Globus pallidus (tissue), 1 donor: ENCODE results near the gene EYS.

ENCODE experiments used
- DNase-seq: peaks from one replicate; pipeline ENCODE4 v3.0.0-alpha.2; 2015; ENCODE audit warnings: low spot score

Gene EYS

GRCh38 chr6:64955435-64955848, 751.6 kb downstream of the EYS start:
- no peak for DNase-seq

- no peak for DNase-seq
These were observed 757.8 kb downstream of the EYS start for GRCh38 chr6:64949257-64949656.

GRCh38 chr6:64948261-64948660, 758.8 kb downstream of the EYS start:
- no peak for DNase-seq

GRCh38 chr6:64945450-64945849, 761.6 kb downstream of the EYS start:
- DNase-seq, result no peak

- DNase-seq, result no peak
These were observed 774.5 kb downstream of the EYS start for GRCh38 chr6:64932486-64932885.

- DNase-seq, result no peak
These were observed 776.3 kb downstream of the EYS start for GRCh38 chr6:64930681-64931080.

- DNase-seq, result no peak
These were observed 781.0 kb downstream of the EYS start for GRCh38 chr6:64926051-64926450.

GRCh38 chr6:64920257-64920656, 786.8 kb downstream of the EYS start:
- no peak for DNase-seq

GRCh38 chr6:64914124-64914523, 792.9 kb downstream of the EYS start:
- DNase-seq, result no peak

GRCh38 chr6:64912966-64913365, 794.1 kb downstream of the EYS start:
- no peak for DNase-seq

- no peak for DNase-seq
These were observed 798.9 kb downstream of the EYS start for GRCh38 chr6:64908104-64908503.

- DNase-seq, result no peak
These were observed 802.4 kb downstream of the EYS start for GRCh38 chr6:64904616-64905015.

GRCh38 chr6:64902596-64902995, 804.4 kb downstream of the EYS start:
- DNase-seq, result no peak

GRCh38 chr6:64896939-64897338, 810.1 kb downstream of the EYS start:
- DNase-seq, result no peak

GRCh38 chr6:64895945-64896344, 811.1 kb downstream of the EYS start:
- DNase-seq, result no peak

- DNase-seq, result no peak
These were observed 816.4 kb downstream of the EYS start for GRCh38 chr6:64890609-64891008.

GRCh38 chr6:64889144-64889543, 817.9 kb downstream of the EYS start:
- DNase-seq, result no peak

- no peak for DNase-seq
These were observed 832.2 kb downstream of the EYS start for GRCh38 chr6:64874776-64875175.

GRCh38 chr6:64872633-64873032, 834.4 kb downstream of the EYS start:
- no peak for DNase-seq

- DNase-seq, result no peak
These were observed 845.9 kb downstream of the EYS start for GRCh38 chr6:64861039-64861651.

- no peak for DNase-seq
These were observed 846.8 kb downstream of the EYS start for GRCh38 chr6:64860203-64860602.

GRCh38 chr6:64850121-64850520, 856.9 kb downstream of the EYS start:
- DNase-seq, result no peak

- no peak for DNase-seq
These were observed 858.6 kb downstream of the EYS start for GRCh38 chr6:64848467-64848866.

- DNase-seq, result no peak
These were observed 859.6 kb downstream of the EYS start for GRCh38 chr6:64847396-64847795.

GRCh38 chr6:64838726-64839125, 868.3 kb downstream of the EYS start:
- no peak for DNase-seq
